Glutamatergic neuron (in vitro differentiated cells): ENCODE measurements around the gene CSPG4. TPM values are rescaled to one million over a fixed set of nuclear protein-coding genes. Genes with fewer than 3 reads are reported as not detected.

Experiments used
- DNase-seq: peaks from one replicate; pipeline ENCODE4 v3.0.0; 2022
- H3K27ac Mint-ChIP-seq: one replicate; pipeline ENCODE4 v1.8.0; 2020; ENCODE audit warnings: mild to moderate bottlenecking, mixed read lengths, inconsistent platforms; ENCODE audit not compliant: unreplicated experiment
- H3K27me3 Mint-ChIP-seq: one replicate; pipeline ENCODE4 v1.8.0; 2020; ENCODE audit warnings: mild to moderate bottlenecking, moderate library complexity, mixed read lengths, inconsistent platforms; ENCODE audit not compliant: unreplicated experiment
- H3K36me3 Mint-ChIP-seq: one replicate; pipeline ENCODE4 v1.8.0; 2020; ENCODE audit warnings: mild to moderate bottlenecking, mixed read lengths, inconsistent platforms; ENCODE audit not compliant: unreplicated experiment
- H3K4me1 Mint-ChIP-seq: one replicate; pipeline ENCODE4 v1.8.0; 2020; ENCODE audit warnings: mild to moderate bottlenecking, low read depth, mixed read lengths, inconsistent platforms; ENCODE audit not compliant: unreplicated experiment
- H3K4me3 Mint-ChIP-seq: one replicate; pipeline ENCODE4 v1.8.0; 2020; ENCODE audit warnings: mild to moderate bottlenecking, mixed read lengths, inconsistent platforms; ENCODE audit not compliant: unreplicated experiment
- H3K9me3 Mint-ChIP-seq: one replicate; pipeline ENCODE4 v1.8.0; 2020; ENCODE audit warnings: mild to moderate bottlenecking, moderate library complexity, mixed read lengths, inconsistent platforms; ENCODE audit not compliant: unreplicated experiment
- total RNA-seq: library from RNA; stranded (reverse); fragmentation: NEBNext Ultra II Directional; extraction: Animal tissue kit (Norgen Biotek cat#: 25700); gene quantifications from one replicate; pipeline ENCODE4 v1.2.1, GENCODE V29; 2021; ENCODE audit not compliant: unreplicated experiment
- TF ChIP-seq, protein P1 (sequence below): fragments of 200-600 bp; sonication (generic); IDR thresholded peaks from one replicate; pipeline ENCODE4 v1.5.0; 2021; ENCODE audit not compliant: partially characterized antibody, unreplicated experiment

CSPG4 gene
- total RNA-seq, 1 donor from 2014 or later = 1.1 TPM

GRCh38 chr15:75650908-75651809 is 61.5 kb downstream of the CSPG4 start:
- H3K4me3 Mint-ChIP-seq = peak overlapping the region; percentile 91
- DNase-seq = no peak
- peaks cover 58% of the 10 kb centered on the region for H3K4me1 Mint-ChIP-seq
- TF ChIP-seq, protein P1, sequence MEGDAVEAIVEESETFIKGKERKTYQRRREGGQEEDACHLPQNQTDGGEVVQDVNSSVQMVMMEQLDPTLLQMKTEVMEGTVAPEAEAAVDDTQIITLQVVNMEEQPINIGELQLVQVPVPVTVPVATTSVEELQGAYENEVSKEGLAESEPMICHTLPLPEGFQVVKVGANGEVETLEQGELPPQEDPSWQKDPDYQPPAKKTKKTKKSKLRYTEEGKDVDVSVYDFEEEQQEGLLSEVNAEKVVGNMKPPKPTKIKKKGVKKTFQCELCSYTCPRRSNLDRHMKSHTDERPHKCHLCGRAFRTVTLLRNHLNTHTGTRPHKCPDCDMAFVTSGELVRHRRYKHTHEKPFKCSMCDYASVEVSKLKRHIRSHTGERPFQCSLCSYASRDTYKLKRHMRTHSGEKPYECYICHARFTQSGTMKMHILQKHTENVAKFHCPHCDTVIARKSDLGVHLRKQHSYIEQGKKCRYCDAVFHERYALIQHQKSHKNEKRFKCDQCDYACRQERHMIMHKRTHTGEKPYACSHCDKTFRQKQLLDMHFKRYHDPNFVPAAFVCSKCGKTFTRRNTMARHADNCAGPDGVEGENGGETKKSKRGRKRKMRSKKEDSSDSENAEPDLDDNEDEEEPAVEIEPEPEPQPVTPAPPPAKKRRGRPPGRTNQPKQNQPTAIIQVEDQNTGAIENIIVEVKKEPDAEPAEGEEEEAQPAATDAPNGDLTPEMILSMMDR = no peak
- peaks cover 13% of the 10 kb centered on the region for H3K36me3 Mint-ChIP-seq
- H3K27me3 Mint-ChIP-seq = peaks cover 14% of the 10 kb centered on the region
- peak overlapping the region; percentile 48 for H3K27ac Mint-ChIP-seq
- peaks cover 16% of the 10 kb centered on the region for H3K9me3 Mint-ChIP-seq

GRCh38 chr15:75649848-75650247 is 62.8 kb downstream of the CSPG4 start:
- Mint-ChIP-seq H3K27ac (no peak overlapping the region), H3K27me3 (peaks cover 17% of the 10 kb centered on the region), H3K9me3 (peaks cover 18% of the 10 kb centered on the region), H3K36me3 (peaks cover 6% of the 10 kb centered on the region), H3K4me3 (peak overlapping the region; percentile 91), H3K4me1 (peaks cover 46% of the 10 kb centered on the region)
- TF ChIP-seq, protein P1 = no peak
- no peak for DNase-seq

GRCh38 chr15:75649045-75649761 is 63.4 kb downstream of the CSPG4 start:
- Mint-ChIP-seq H3K27ac (peak overlapping the region; percentile 98), H3K27me3 (peaks cover 17% of the 10 kb centered on the region), H3K36me3 (peaks cover 6% of the 10 kb centered on the region), H3K4me1 (peaks cover 46% of the 10 kb centered on the region), H3K4me3 (peak overlapping the region; percentile 91), H3K9me3 (peaks cover 18% of the 10 kb centered on the region)
- TF ChIP-seq, protein P1 = no peak
- no peak for DNase-seq

DNA sequence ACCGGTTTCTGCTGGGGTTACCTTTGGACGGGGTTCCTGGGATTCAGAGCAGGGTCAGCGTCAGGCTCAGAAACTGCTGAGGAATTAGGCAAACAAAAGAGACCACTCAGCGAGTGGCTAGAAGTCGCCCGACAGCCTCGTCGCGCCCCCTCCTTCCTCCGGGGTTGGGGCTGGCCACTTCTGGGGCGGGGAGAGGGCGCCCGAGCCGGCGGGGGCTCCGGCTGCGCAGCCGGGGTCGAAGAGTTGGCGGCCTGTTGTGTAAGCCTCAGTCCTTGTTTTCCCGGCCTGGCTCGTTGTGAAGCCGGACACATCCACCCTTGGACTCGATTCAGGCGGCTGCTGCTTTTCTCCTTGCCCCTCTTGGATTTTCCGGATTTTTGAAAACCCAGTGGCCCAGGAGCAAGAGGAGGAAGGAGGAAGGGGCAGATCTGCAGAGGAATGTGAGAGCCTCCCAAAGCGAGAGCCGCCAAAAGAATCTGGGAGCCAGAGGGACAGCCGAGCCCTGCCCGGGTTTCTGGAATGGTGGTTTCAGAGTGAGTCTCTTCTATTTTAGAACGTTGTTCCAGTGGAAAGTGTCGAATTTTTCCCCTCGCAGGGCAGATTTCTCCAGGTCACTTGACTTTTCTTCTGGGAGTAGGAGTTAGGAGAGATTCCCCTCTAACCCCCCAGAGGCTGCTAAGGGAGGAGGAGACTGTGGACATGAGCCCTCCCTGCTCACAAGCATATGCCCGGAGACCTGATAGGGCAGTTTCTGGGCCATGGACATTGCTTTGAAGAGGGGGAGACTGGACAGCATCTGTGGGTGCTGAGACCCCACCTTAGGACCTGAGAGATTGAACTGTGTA is 64.3 kb downstream of the CSPG4 start:
- Mint-ChIP-seq H3K27me3 (peaks cover 17% of the 10 kb centered on the region), H3K4me1 (peaks cover 46% of the 10 kb centered on the region), H3K9me3 (peaks cover 18% of the 10 kb centered on the region), H3K27ac (peak overlapping the region; percentile 98), H3K4me3 (peak overlapping the region; percentile 91), H3K36me3 (peaks cover 6% of the 10 kb centered on the region)
- TF ChIP-seq, protein P1 = no peak
- peak; percentile 58 for DNase-seq
